SK-N-SH (cell line): Measurements from ENCODE around the gene IFI6. TPM values are rescaled to one million over a fixed set of nuclear protein-coding genes. Genes with fewer than 3 reads are reported as not detected.
"Not testable (repeated sequence)": the region's sequence is repeated elsewhere in the genome, so short reads cannot be mapped to it uniquely, and the experiment has no call there.

ENCODE experiments used
- CTCF ChIA-PET: fragments of 300-600, 350-600 bp; formaldehyde crosslinking; extraction: SDS; loops from one replicate; lab custom pipeline; 2021; lab: Yijun Ruan, JAX
- POLR2A ChIA-PET: fragments of 350-600 bp; sonication (Branson Sonifier 250); formaldehyde crosslinking; extraction: SDS; loops from one replicate; lab custom pipeline; 2020; ENCODE audit warnings: antibody characterized with exemption, inconsistent platforms; lab: Yijun Ruan, JAX
- DNase-seq: peaks from one replicate; pipeline ENCODE4 v3.0.0; 2012
- H2AFZ ChIP-seq: fragments of 200-600 bp; sonication (generic); 2 replicates; pipeline ENCODE4 v1.8.1; 2016; ENCODE audit warnings: antibody characterized with exemption, mild to moderate bottlenecking, low read depth
- H3F3A ChIP-seq: fragments of 200-600 bp; sonication (generic); replicated peaks from 2 replicates; pipeline ENCODE3; 2016; ENCODE audit warnings: antibody characterized with exemption, mild to moderate bottlenecking; ENCODE audit not compliant: insufficient read depth
- H3K27ac ChIP-seq, 2 experiments: fragments of 200-500 bp in 1 of 2; fragments of 200-600 bp in 1 of 2; sonication (Bioruptor generic) in 1 of 2; sonication (generic), shearing (Covaris generic) in 1 of 2; 2 replicates each; pipeline versions ENCODE4 v1.5.1 to v1.6.1; 2014 to 2016; ENCODE audit warnings: low read depth in 2 of 2, inconsistent platforms in 1 of 2, low read length in 1 of 2, mild to moderate bottlenecking in 1 of 2, mixed read lengths in 1 of 2
- H3K27me3 ChIP-seq: fragments of 200-600 bp; sonication (generic), shearing (Covaris generic); 2 replicates; pipeline ENCODE4 v1.6.1; 2016; ENCODE audit warnings: mixed run types; ENCODE audit not compliant: insufficient read depth
- H3K36me3 ChIP-seq, 2 experiments: fragments of 200-500 bp in 1 of 2; fragments of 200-600 bp in 1 of 2; sonication (Bioruptor generic) in 1 of 2; sonication (generic) in 1 of 2; replicated peaks in 1 of 2; 2 replicates each; pipeline versions ENCODE3 to v1.5.1; 2014 to 2016; ENCODE audit warnings: low read length in 1 of 2, mild to moderate bottlenecking in 1 of 2; ENCODE audit not compliant: insufficient read depth in 2 of 2, control insufficient read depth in 1 of 2
- H3K4me1 ChIP-seq, 2 experiments: fragments of 200-500 bp in 1 of 2; fragments of 200-600 bp in 1 of 2; sonication (Bioruptor generic) in 1 of 2; sonication (generic), shearing (Covaris generic) in 1 of 2; 2 replicates each; pipeline versions ENCODE4 v1.5.1 to v1.6.1; 2014 to 2016; ENCODE audit warnings: low read depth in 1 of 2, low read length in 1 of 2, mixed run types in 1 of 2; ENCODE audit not compliant: insufficient read depth in 2 of 2, control insufficient read depth in 1 of 2
- H3K4me2 ChIP-seq: fragments of 200-600 bp; sonication (generic), shearing (Covaris generic); 2 replicates; pipeline ENCODE4 v1.6.1; 2017; ENCODE audit warnings: mixed run types
- H3K4me3 ChIP-seq, 2 experiments: fragments of 200-500 bp in 1 of 2; fragments of 200-600 bp in 1 of 2; sonication (Bioruptor generic) in 1 of 2; sonication (generic), shearing (Covaris generic) in 1 of 2; 2 replicates each; pipeline versions ENCODE4 v1.5.1 to v1.8.1; 2014 to 2016; ENCODE audit warnings: low read depth in 2 of 2, inconsistent platforms in 1 of 2, low read length in 1 of 2, mild to moderate bottlenecking in 1 of 2, mixed read lengths in 1 of 2, moderate library complexity in 1 of 2
- H3K79me2 ChIP-seq: fragments of 200-600 bp; sonication (generic); 2 replicates; pipeline ENCODE4 v1.8.1; 2017; ENCODE audit warnings: mild to moderate bottlenecking; ENCODE audit not compliant: insufficient read depth
- H3K9ac ChIP-seq: fragments of 200-600 bp; sonication (generic); 2 replicates; pipeline ENCODE4 v1.6.1; 2017; ENCODE audit warnings: mixed run types
- H3K9me2 ChIP-seq: fragments of 200-600 bp; sonication (generic); 2 replicates; pipeline ENCODE4 v1.6.1; 2017; ENCODE audit warnings: mixed run types
- H3K9me3 ChIP-seq: fragments of 200-600 bp; sonication (generic); 2 replicates; pipeline ENCODE4 v1.6.1; 2017; ENCODE audit warnings: mixed run types, mild to moderate bottlenecking, moderate library complexity
- H4K20me1 ChIP-seq: fragments of 200-600 bp; sonication (generic); 2 replicates; pipeline ENCODE4 v1.6.1; 2017; ENCODE audit warnings: mild to moderate bottlenecking, mixed run types; ENCODE audit not compliant: insufficient read depth
- CHD2 ChIP-seq: fragments of 150-350 bp; IDR thresholded peaks from 2 replicates; pipeline ENCODE4 v1.6.1; 2018; ENCODE audit warnings: low read length; ENCODE audit not compliant: partially characterized antibody
- EP300 ChIP-seq, 2 experiments: IDR thresholded peaks; 2 replicates each; pipeline versions ENCODE4 v1.4.0 to v1.6.1; 2012; ENCODE audit warnings: borderline replicate concordance in 1 of 2, low read depth in 1 of 2, low read length in 1 of 2
- FOXM1 ChIP-seq: IDR thresholded peaks from 2 replicates; pipeline ENCODE4 v1.4.0; 2012; ENCODE audit warnings: low read depth, mild to moderate bottlenecking
- MAX ChIP-seq: IDR thresholded peaks from 2 replicates; pipeline ENCODE4 v1.4.0; 2012; ENCODE audit warnings: low read depth
- PBX3 ChIP-seq: IDR thresholded peaks from 2 replicates; pipeline ENCODE4; 2012
- REST ChIP-seq: IDR thresholded peaks from 2 replicates; pipeline ENCODE4 v1.6.1; 2012; ENCODE audit warnings: mild to moderate bottlenecking, low read depth, low read length, moderate library complexity
- WGBS: methylation state at CpG from one replicate; pipeline ENCODE4 v1.1.6; 2017; ENCODE audit warnings: low lambda C conversion rate; 5-methylcytosine and 5-hydroxymethylcytosine counted together
- polyA plus RNA-seq, 3 experiments: library from polyadenylated mRNA; depleted of rRNA; stranded (reverse); fragments of >200 nt; gene quantifications; 2 replicates each; pipeline ENCODE4 v1.2.3, GENCODE V29; 2012

IFI6 gene
- polyA plus RNA-seq, 1 of the 3 experiments (the other 2 are of a cell fraction), result 35.6 TPM

- ChIA-PET CTCF (interaction anchor here (1.5 kb wide), 1 partner anchor 149 kb away, joined by 3 read pairs; no protein-coding TSS in a partner anchor), POLR2A (no interaction called here)
- no peak for DNase-seq
- H3K36me3 ChIP-seq, result no peaks in the 10 kb centered on the region
- H2AFZ ChIP-seq, result no peak overlapping the region
- no peaks in the 10 kb centered on the region; the same call in 1 of the 2 replicates for H3K9me3 ChIP-seq
- no peaks in the 10 kb centered on the region; the same call in 1 of the 2 replicates for H3K27me3 ChIP-seq
- no peaks in the 10 kb centered on the region for H3F3A ChIP-seq
- H3K27ac ChIP-seq, result no peak overlapping the region
- H4K20me1 ChIP-seq, result no peaks in the 10 kb centered on the region
- no peaks in the 10 kb centered on the region for H3K4me1 ChIP-seq
- H3K4me3 ChIP-seq, result no peak overlapping the region
- H3K9ac ChIP-seq, result no peak overlapping the region
- no peaks in the 10 kb centered on the region for H3K79me2 ChIP-seq
- 68% methylated on average over 4 of the region's 4 CpGs for WGBS
- no peak overlapping the region for H3K4me2 ChIP-seq
- H3K9me2 ChIP-seq, result no peaks in the 10 kb centered on the region
- TF ChIP-seq CHD2, result no peak
- TF ChIP-seq MAX, result no peak
- no peak for TF ChIP-seq FOXM1
- TF ChIP-seq REST, result no peak
- no peak for TF ChIP-seq EP300 (IDR thresholded peaks at IDR 0.05; ENCODE audit: borderline replicate concordance in 1 of 2, low read depth in 1 of 2, low read length in 1 of 2)
- TF ChIP-seq PBX3, result no peak
Measured at GRCh38 chr1:27704958-27705357, 33.0 kb upstream of the IFI6 start.

- H3K4me3 ChIP-seq, H3K27ac ChIP-seq, H3K9me2 ChIP-seq, H3K9me3 ChIP-seq, H3K9ac ChIP-seq, H3K4me2 ChIP-seq, POLR2A ChIA-PET, H3K79me2 ChIP-seq, H3K27me3 ChIP-seq, DNase-seq, H3K4me1 ChIP-seq, H2AFZ ChIP-seq, H3K36me3 ChIP-seq, H4K20me1 ChIP-seq, H3F3A ChIP-seq: not testable (repeated sequence)
- CTCF ChIA-PET, result interaction anchor here (1.0 to 1.7 kb wide), 2 partner anchors 23 to 28 kb away, joined by 3 read pairs; no protein-coding TSS in a partner anchor
- WGBS, result 69% methylated on average over 9 of the region's 9 CpGs
Measured at GRCh38 chr1:27696835-27697234, 24.8 kb upstream of the IFI6 start.
